Measurements from ENCODE around the gene DOCK11. TPM values are rescaled to one million over a fixed set of nuclear protein-coding genes. Genes with fewer than 3 reads are reported as not detected.

Gene DOCK11
- total RNA-seq, 2 donors from 2014 or later: 3.1 to 3.4 TPM

- peak overlapping the region; percentile 46 for H3K9ac ChIP-seq (ENCODE audit: extremely low read depth, low read length, poor library complexity, severe bottlenecking)
- no peak overlapping the region for H3K27ac ChIP-seq (ENCODE audit: low read depth, low read length)
- no peaks in the 10 kb centered on the region for H3K9me3 ChIP-seq (ENCODE audit: control insufficient read depth, low read length)
- H3K36me3 ChIP-seq (ENCODE audit: control insufficient read depth, insufficient read depth, low read length): no peaks in the 10 kb centered on the region
- H3K27me3 ChIP-seq (ENCODE audit: control insufficient read depth, insufficient read depth, low read length, poor library complexity, severe bottlenecking): peaks cover 13% of the 10 kb centered on the region
- Mint-ChIP-seq H3K27me3 (ENCODE audit: insufficient read depth) (peaks cover 27% of the 10 kb centered on the region), H3K27ac (peak overlapping the region; percentile 77), H3K9me3 (peaks cover 47% of the 10 kb centered on the region), H3K4me1 (peaks cover 9% of the 10 kb centered on the region), H3K4me3 (peak overlapping the region; percentile 49), H3K36me3 (ENCODE audit: low read depth) (no peaks in the 10 kb centered on the region)
- no peaks in the 10 kb centered on the region for H3K4me1 ChIP-seq (ENCODE audit: control insufficient read depth, insufficient read depth, low read length)
- 16 to 40% methylated on average over 2 to 10 of the region's 15 CpGs for WGBS, 2 experiments (ENCODE audit: insufficient coverage in 1 of 2, insufficient read length in 1 of 2)
- TF ChIP-seq, protein P1, sequence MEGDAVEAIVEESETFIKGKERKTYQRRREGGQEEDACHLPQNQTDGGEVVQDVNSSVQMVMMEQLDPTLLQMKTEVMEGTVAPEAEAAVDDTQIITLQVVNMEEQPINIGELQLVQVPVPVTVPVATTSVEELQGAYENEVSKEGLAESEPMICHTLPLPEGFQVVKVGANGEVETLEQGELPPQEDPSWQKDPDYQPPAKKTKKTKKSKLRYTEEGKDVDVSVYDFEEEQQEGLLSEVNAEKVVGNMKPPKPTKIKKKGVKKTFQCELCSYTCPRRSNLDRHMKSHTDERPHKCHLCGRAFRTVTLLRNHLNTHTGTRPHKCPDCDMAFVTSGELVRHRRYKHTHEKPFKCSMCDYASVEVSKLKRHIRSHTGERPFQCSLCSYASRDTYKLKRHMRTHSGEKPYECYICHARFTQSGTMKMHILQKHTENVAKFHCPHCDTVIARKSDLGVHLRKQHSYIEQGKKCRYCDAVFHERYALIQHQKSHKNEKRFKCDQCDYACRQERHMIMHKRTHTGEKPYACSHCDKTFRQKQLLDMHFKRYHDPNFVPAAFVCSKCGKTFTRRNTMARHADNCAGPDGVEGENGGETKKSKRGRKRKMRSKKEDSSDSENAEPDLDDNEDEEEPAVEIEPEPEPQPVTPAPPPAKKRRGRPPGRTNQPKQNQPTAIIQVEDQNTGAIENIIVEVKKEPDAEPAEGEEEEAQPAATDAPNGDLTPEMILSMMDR (conservative IDR thresholded peaks at IDR 0.05): no peak
- peak overlapping the region; percentile 19 for H3K4me3 ChIP-seq (ENCODE audit: low read length)
- peak; percentile 67 for DNase-seq
These were observed 3.7 kb downstream of the DOCK11 start for GRCh38 chrX:118499295-118499694.

- no peak overlapping the region for H3K27ac Mint-ChIP-seq
- 78 to 88% methylated on average over 4 to 5 of the region's 6 CpGs for WGBS, 2 experiments (ENCODE audit: insufficient coverage in 1 of 2, insufficient read length in 1 of 2)
- TF ChIP-seq, protein P1 (conservative IDR thresholded peaks at IDR 0.05): no peak
These were observed 6.7 kb downstream of the DOCK11 start for GRCh38 chrX:118502161-118502789.

DNA sequence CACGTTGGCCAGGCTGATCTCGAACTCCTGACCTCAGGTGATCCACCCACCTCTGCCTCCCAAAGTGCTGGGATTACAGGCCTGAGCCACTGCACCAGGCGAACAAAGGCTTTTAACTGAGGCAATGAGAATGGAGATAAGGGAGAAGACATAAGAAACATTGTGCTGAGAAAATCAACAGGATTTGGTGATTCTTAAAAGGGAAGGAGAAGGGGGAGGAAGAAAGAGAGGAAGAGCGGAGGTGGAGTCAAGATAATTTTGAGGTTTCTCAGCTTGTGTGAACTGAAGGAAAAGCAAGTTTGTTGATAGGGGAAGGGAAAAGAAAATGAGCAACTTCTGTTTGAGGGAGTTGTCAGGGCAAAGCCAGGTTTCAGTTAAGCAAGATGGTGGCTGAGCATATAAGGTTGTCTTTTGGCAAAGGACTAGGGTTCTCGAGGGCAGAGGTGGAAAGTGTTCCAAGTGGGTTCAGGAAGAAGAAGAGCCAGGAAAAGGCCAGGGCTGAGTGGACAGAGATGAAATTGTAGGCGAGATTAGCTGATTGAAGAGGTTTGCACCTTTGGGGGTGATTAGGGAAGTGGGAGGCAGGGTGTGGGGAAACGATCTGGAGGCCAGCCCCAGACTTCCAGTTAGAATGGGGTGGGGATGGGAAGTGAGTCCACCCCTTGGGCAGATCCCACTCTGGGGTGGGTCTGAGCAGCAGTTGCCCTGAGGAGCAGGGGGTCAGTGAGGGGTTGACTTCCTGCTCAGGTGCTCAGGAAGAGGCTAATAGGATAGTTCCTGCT lies 7.8 kb downstream of the DOCK11 start:
- Histone ChIP-seq H3K4me3 (ENCODE audit: low read length) (no peak overlapping the region), H3K9me3 (ENCODE audit: control insufficient read depth, low read length) (no peaks in the 10 kb centered on the region), H3K4me1 (ENCODE audit: control insufficient read depth, insufficient read depth, low read length) (no peaks in the 10 kb centered on the region), H3K9ac (ENCODE audit: extremely low read depth, low read length, poor library complexity, severe bottlenecking) (no peak overlapping the region), H3K27ac (ENCODE audit: low read depth, low read length) (no peak overlapping the region), H3K27me3 (ENCODE audit: control insufficient read depth, insufficient read depth, low read length, poor library complexity, severe bottlenecking) (no peaks in the 10 kb centered on the region), H3K36me3 (ENCODE audit: control insufficient read depth, insufficient read depth, low read length) (no peaks in the 10 kb centered on the region)
- Mint-ChIP-seq H3K36me3 (ENCODE audit: low read depth) (no peaks in the 10 kb centered on the region), H3K27ac (no peak overlapping the region), H3K27me3 (ENCODE audit: insufficient read depth) (peaks cover 1% of the 10 kb centered on the region), H3K9me3 (peaks cover 49% of the 10 kb centered on the region), H3K4me3 (no peak overlapping the region), H3K4me1 (peaks cover 5% of the 10 kb centered on the region)
- DNase-seq: no peak
- 88 to 100% methylated on average over 3 to 7 of the region's 7 CpGs for WGBS, 2 experiments (ENCODE audit: insufficient coverage in 1 of 2, insufficient read length in 1 of 2)
- TF ChIP-seq, protein P1 (conservative IDR thresholded peaks at IDR 0.05): no peak

More at GRCh38 chrX:118502161-118502789, 6.7 kb downstream of the DOCK11 start:
- Mint-ChIP-seq H3K4me3 (no peak overlapping the region), H3K9me3 (peaks cover 44% of the 10 kb centered on the region), H3K36me3 (ENCODE audit: low read depth) (no peaks in the 10 kb centered on the region), H3K27me3 (ENCODE audit: insufficient read depth) (peaks cover 13% of the 10 kb centered on the region), H3K4me1 (peaks cover 7% of the 10 kb centered on the region)
- DNase-seq: no peak
- Histone ChIP-seq H3K27ac (ENCODE audit: low read depth, low read length) (no peak overlapping the region), H3K4me1 (ENCODE audit: control insufficient read depth, insufficient read depth, low read length) (no peaks in the 10 kb centered on the region), H3K9ac (ENCODE audit: extremely low read depth, low read length, poor library complexity, severe bottlenecking) (no peak overlapping the region), H3K9me3 (ENCODE audit: control insufficient read depth, low read length) (no peaks in the 10 kb centered on the region), H3K36me3 (ENCODE audit: control insufficient read depth, insufficient read depth, low read length) (no peaks in the 10 kb centered on the region), H3K27me3 (ENCODE audit: control insufficient read depth, insufficient read depth, low read length, poor library complexity, severe bottlenecking) (peaks cover 2% of the 10 kb centered on the region), H3K4me3 (ENCODE audit: low read length) (no peak overlapping the region)
